Astrocyte (in vitro differentiated cells and primary cell): Measurements from ENCODE around the gene DPM1. TPM values are rescaled to one million over a fixed set of nuclear protein-coding genes. Genes with fewer than 3 reads are reported as not detected.
A peak's percentile ranks its signal among the peaks of the same experiment; 100 is the strongest.

Experiments
- DNase-seq: peaks from one replicate; pipeline ENCODE4 v3.0.0-alpha.2; 2010; ENCODE audit warnings: low read depth
- FAIRE-seq: peaks from 2 replicates; lab custom pipeline; 2011; peaks lifted over from hg19 to GRCh38; lab: Jason Lieb, UNC
- H2AFZ ChIP-seq: 2 replicates; pipeline ENCODE4 v1.6.0; 2012; ENCODE audit warnings: low read depth, low read length, inconsistent platforms
- H3K27ac ChIP-seq: 2 replicates; pipeline ENCODE4 v1.5.1; 2011; ENCODE audit warnings: low read depth, low read length, inconsistent platforms
- H3K27me3 ChIP-seq: 2 replicates; pipeline ENCODE4 v1.6.0; 2011; ENCODE audit warnings: low read length, inconsistent platforms; ENCODE audit not compliant: insufficient read depth
- H3K36me3 ChIP-seq: 2 replicates; pipeline ENCODE4 v1.5.1; 2011; ENCODE audit warnings: low read length, inconsistent platforms; ENCODE audit not compliant: insufficient read depth
- H3K4me1 ChIP-seq: 2 replicates; pipeline ENCODE4 v1.5.1; 2011; ENCODE audit warnings: low read length, inconsistent platforms; ENCODE audit not compliant: insufficient read depth
- H3K4me2 ChIP-seq: 2 replicates; pipeline ENCODE4 v1.6.0; 2012; ENCODE audit warnings: low read length, inconsistent platforms
- H3K4me3 ChIP-seq: 2 replicates; pipeline ENCODE4 v1.5.1; 2011; ENCODE audit warnings: low read depth, mild to moderate bottlenecking, low read length, inconsistent platforms; ENCODE audit not compliant: insufficient read depth
- H3K79me2 ChIP-seq: 2 replicates; pipeline ENCODE4 v1.6.0; 2012; ENCODE audit warnings: mild to moderate bottlenecking, low read length, inconsistent platforms; ENCODE audit not compliant: insufficient read depth
- H3K9ac ChIP-seq: 2 replicates; pipeline ENCODE4 v1.6.0; 2012; ENCODE audit warnings: mild to moderate bottlenecking, low read length, inconsistent platforms
- H3K9me3 ChIP-seq: 2 replicates; pipeline ENCODE4 v1.5.1; 2012; ENCODE audit warnings: low read depth, mild to moderate bottlenecking, low read length, inconsistent platforms; ENCODE audit not compliant: insufficient read depth
- H4K20me1 ChIP-seq: 2 replicates; pipeline ENCODE4 v1.6.0; 2012; ENCODE audit warnings: low read length, inconsistent platforms; ENCODE audit not compliant: insufficient read depth
- H3K27ac Mint-ChIP-seq: one replicate; pipeline ENCODE4 v1.8.0; 2021; ENCODE audit warnings: mild to moderate bottlenecking, mixed read lengths; ENCODE audit not compliant: unreplicated experiment
- H3K27me3 Mint-ChIP-seq: one replicate; pipeline ENCODE4 v1.8.0; 2021; ENCODE audit warnings: low read depth, mixed read lengths; ENCODE audit not compliant: unreplicated experiment
- H3K36me3 Mint-ChIP-seq: one replicate; pipeline ENCODE4 v1.8.0; 2021; ENCODE audit warnings: low read depth, mixed read lengths; ENCODE audit not compliant: unreplicated experiment
- H3K4me1 Mint-ChIP-seq: one replicate; pipeline ENCODE4 v1.8.0; 2021; ENCODE audit warnings: low read depth, mixed read lengths; ENCODE audit not compliant: unreplicated experiment
- H3K4me3 Mint-ChIP-seq: one replicate; pipeline ENCODE4 v1.8.0; 2021; ENCODE audit warnings: mild to moderate bottlenecking, moderate library complexity, mixed read lengths; ENCODE audit not compliant: unreplicated experiment
- H3K9me3 Mint-ChIP-seq: one replicate; pipeline ENCODE4 v1.8.0; 2021; ENCODE audit warnings: mild to moderate bottlenecking, mixed read lengths; ENCODE audit not compliant: unreplicated experiment
- CTCF ChIP-seq: IDR thresholded peaks from 2 replicates; pipeline ENCODE4 v1.5.1; 2011; ENCODE audit warnings: low read depth, mild to moderate bottlenecking, inconsistent platforms, low read length, moderate library complexity; ENCODE audit not compliant: insufficient read depth
- EZH2 ChIP-seq: IDR thresholded peaks from 2 replicates; pipeline ENCODE4 v1.6.1; 2012; ENCODE audit warnings: mild to moderate bottlenecking, low read length, inconsistent platforms; ENCODE audit not compliant: insufficient read depth
- total RNA-seq: library from RNA; stranded (reverse); gene quantifications from 2 replicates; pipeline ENCODE4 v1.2.1, GENCODE V29; 2021

The DPM1 gene
- total RNA-seq, 1 donor from 2014 or later: 63.4 TPM

- no peak for TF ChIP-seq CTCF
- no peak for TF ChIP-seq EZH2
- FAIRE-seq: no peak
- no peak overlapping the region for H3K27ac Mint-ChIP-seq
- Histone ChIP-seq H3K4me2 (no peak overlapping the region), H3K9me3 (no peaks in the 10 kb centered on the region), H3K4me1 (no peaks in the 10 kb centered on the region), H3K27me3 (peaks cover 5% of the 10 kb centered on the region), H3K9ac (no peak overlapping the region), H3K36me3 (no peaks in the 10 kb centered on the region), H3K4me3 (no peak overlapping the region), H4K20me1 (no peaks in the 10 kb centered on the region), H3K27ac (no peak overlapping the region), H2AFZ (no peak overlapping the region), H3K79me2 (no peaks in the 10 kb centered on the region)
- peaks cover 8% of the 10 kb centered on the region for H3K9me3 Mint-ChIP-seq
- no peak for DNase-seq
- no peaks in the 10 kb centered on the region for H3K36me3 Mint-ChIP-seq
- no peaks in the 10 kb centered on the region for H3K4me1 Mint-ChIP-seq
- peaks cover 10% of the 10 kb centered on the region for H3K27me3 Mint-ChIP-seq
- H3K4me3 Mint-ChIP-seq: no peak overlapping the region
Observed at GRCh38 chr20:50968289-50968688, 10.0 kb upstream of the DPM1 start.

GRCh38 chr20:50967586-50967985, 9.3 kb upstream of the DPM1 start:
- no peaks in the 10 kb centered on the region for H3K36me3 Mint-ChIP-seq
- DNase-seq (peak; percentile 28), FAIRE-seq (no peak)
- no peak overlapping the region for H3K27ac Mint-ChIP-seq
- H3K4me1 Mint-ChIP-seq: no peaks in the 10 kb centered on the region
- Histone ChIP-seq H3K27ac (no peak overlapping the region), H3K36me3 (no peaks in the 10 kb centered on the region), H3K9ac (no peak overlapping the region), H3K4me1 (no peaks in the 10 kb centered on the region), H2AFZ (peak overlapping the region; percentile 23), H3K9me3 (no peaks in the 10 kb centered on the region), H3K4me3 (no peak overlapping the region), H3K79me2 (no peaks in the 10 kb centered on the region), H3K4me2 (peak overlapping the region; percentile 49), H4K20me1 (no peaks in the 10 kb centered on the region), H3K27me3 (peaks cover 5% of the 10 kb centered on the region)
- peaks cover 10% of the 10 kb centered on the region for H3K27me3 Mint-ChIP-seq
- no peak overlapping the region for H3K4me3 Mint-ChIP-seq
- TF ChIP-seq EZH2 (no peak), CTCF (no peak)
- H3K9me3 Mint-ChIP-seq: peaks cover 5% of the 10 kb centered on the region

- Mint-ChIP-seq H3K27me3 (no peaks in the 10 kb centered on the region), H3K27ac (peak overlapping the region; percentile 99), H3K4me1 (peaks cover 26% of the 10 kb centered on the region), H3K36me3 (peaks cover 4% of the 10 kb centered on the region), H3K9me3 (peaks cover 1% of the 10 kb centered on the region), H3K4me3 (peak overlapping the region; percentile 94)
- DNase-seq (no peak), FAIRE-seq (no peak)
- Histone ChIP-seq H3K9me3 (no peaks in the 10 kb centered on the region), H2AFZ (no peak overlapping the region), H3K36me3 (peaks cover 4% of the 10 kb centered on the region), H3K9ac (peak overlapping the region; percentile 98), H3K4me3 (peak overlapping the region; percentile 89), H3K27ac (peak overlapping the region; percentile 99), H3K4me2 (peak overlapping the region; percentile 93), H3K27me3 (no peaks in the 10 kb centered on the region), H4K20me1 (peaks cover 39% of the 10 kb centered on the region), H3K4me1 (peaks cover 22% of the 10 kb centered on the region), H3K79me2 (peaks cover 76% of the 10 kb centered on the region)
- TF ChIP-seq EZH2 (no peak), CTCF (no peak)
Observed at GRCh38 chr20:50959543-50960126, 1.3 kb upstream of the DPM1 start.
